Measurements from ENCODE around the gene POLK. TPM values are rescaled to one million over a fixed set of nuclear protein-coding genes. Genes with fewer than 3 reads are reported as not detected.
A peak's percentile ranks its signal among the peaks of the same experiment; 100 is the strongest.

Gene POLK
- total RNA-seq, 1 donor from 2014 or later = 19.3 TPM

GRCh38 chr5:75630875-75631274, 119.2 kb downstream of the POLK start:
- H3K27me3 Mint-ChIP-seq (ENCODE audit: unreplicated experiment) = no peaks in the 10 kb centered on the region
- DNase-seq (ENCODE audit: low spot score) = no peak
- no peak overlapping the region for H3K4me3 Mint-ChIP-seq (ENCODE audit: unreplicated experiment)
- H3K36me3 Mint-ChIP-seq (ENCODE audit: low read depth, unreplicated experiment) = no peaks in the 10 kb centered on the region
- H3K9me3 Mint-ChIP-seq (ENCODE audit: unreplicated experiment) = no peaks in the 10 kb centered on the region
- H3K4me1 Mint-ChIP-seq (ENCODE audit: unreplicated experiment) = peaks cover 9% of the 10 kb centered on the region
- no peak overlapping the region for H3K27ac Mint-ChIP-seq (ENCODE audit: unreplicated experiment)
- no peak for TF ChIP-seq CTCF (IDR thresholded peaks at IDR 0.05; ENCODE audit: unreplicated experiment)

GRCh38 chr5:75632321-75632720, 120.6 kb downstream of the POLK start:
- Mint-ChIP-seq H3K4me3 (ENCODE audit: unreplicated experiment) (no peak overlapping the region), H3K27ac (ENCODE audit: unreplicated experiment) (peak overlapping the region; percentile 2), H3K9me3 (ENCODE audit: unreplicated experiment) (no peaks in the 10 kb centered on the region), H3K36me3 (ENCODE audit: low read depth, unreplicated experiment) (no peaks in the 10 kb centered on the region), H3K27me3 (ENCODE audit: unreplicated experiment) (no peaks in the 10 kb centered on the region), H3K4me1 (ENCODE audit: unreplicated experiment) (no peaks in the 10 kb centered on the region)
- DNase-seq (ENCODE audit: low spot score) = no peak
- TF ChIP-seq CTCF (IDR thresholded peaks at IDR 0.05; ENCODE audit: unreplicated experiment) = no peak

- H3K36me3 Mint-ChIP-seq (ENCODE audit: low read depth, unreplicated experiment) = peaks cover 3% of the 10 kb centered on the region
- TF ChIP-seq CTCF (IDR thresholded peaks at IDR 0.05; ENCODE audit: unreplicated experiment) = no peak
Observed at GRCh38 chr5:75637949-75638348, 126.3 kb downstream of the POLK start.

GRCh38 chr5:75639535-75640311, 128.0 kb downstream of the POLK start:
- H3K4me1 Mint-ChIP-seq (ENCODE audit: unreplicated experiment) = no peaks in the 10 kb centered on the region
- H3K27ac Mint-ChIP-seq (ENCODE audit: unreplicated experiment) = peak overlapping the region; percentile 85
- no peaks in the 10 kb centered on the region for H3K27me3 Mint-ChIP-seq (ENCODE audit: unreplicated experiment)
- TF ChIP-seq CTCF (IDR thresholded peaks at IDR 0.05; ENCODE audit: unreplicated experiment) = no peak
- no peaks in the 10 kb centered on the region for H3K9me3 Mint-ChIP-seq (ENCODE audit: unreplicated experiment)
- H3K4me3 Mint-ChIP-seq (ENCODE audit: unreplicated experiment) = no peak overlapping the region
- no peak for DNase-seq (ENCODE audit: low spot score)
- H3K36me3 Mint-ChIP-seq (ENCODE audit: low read depth, unreplicated experiment) = peaks cover 3% of the 10 kb centered on the region

More at GRCh38 chr5:75637949-75638348, 126.3 kb downstream of the POLK start:
- no peak for DNase-seq (ENCODE audit: low spot score)
- Mint-ChIP-seq H3K27ac (ENCODE audit: unreplicated experiment) (no peak overlapping the region), H3K4me1 (ENCODE audit: unreplicated experiment) (no peaks in the 10 kb centered on the region), H3K27me3 (ENCODE audit: unreplicated experiment) (no peaks in the 10 kb centered on the region), H3K4me3 (ENCODE audit: unreplicated experiment) (no peak overlapping the region), H3K9me3 (ENCODE audit: unreplicated experiment) (no peaks in the 10 kb centered on the region)

GRCh38 chr5:75640395-75640794, 128.7 kb downstream of the POLK start:
- no peaks in the 10 kb centered on the region for H3K4me1 Mint-ChIP-seq (ENCODE audit: unreplicated experiment)
- no peaks in the 10 kb centered on the region for H3K9me3 Mint-ChIP-seq (ENCODE audit: unreplicated experiment)
- H3K4me3 Mint-ChIP-seq (ENCODE audit: unreplicated experiment) = no peak overlapping the region
- DNase-seq (ENCODE audit: low spot score) = no peak
- TF ChIP-seq CTCF (IDR thresholded peaks at IDR 0.05; ENCODE audit: unreplicated experiment) = no peak
- peaks cover 3% of the 10 kb centered on the region for H3K36me3 Mint-ChIP-seq (ENCODE audit: low read depth, unreplicated experiment)
- no peaks in the 10 kb centered on the region for H3K27me3 Mint-ChIP-seq (ENCODE audit: unreplicated experiment)
- peak overlapping the region; percentile 85 for H3K27ac Mint-ChIP-seq (ENCODE audit: unreplicated experiment)
